HepG2 (cell line): ENCODE results near the gene IFT122.

Experiments used
- CTCF ChIP-seq: sonication (generic); formaldehyde crosslinking; IDR thresholded peaks from 2 replicates; pipeline ENCODE4 v1.5.0; 2020; ENCODE audit warnings: mild to moderate bottlenecking, missing genetic modification reagents, moderate library complexity
- EZH2 ChIP-seq: conservative IDR thresholded peaks from 2 replicates; pipeline ENCODE4 v1.6.1; 2012; ENCODE audit warnings: mild to moderate bottlenecking, low read depth, low read length, moderate library complexity
- ISL2 ChIP-seq: sonication (generic); formaldehyde crosslinking; IDR thresholded peaks from 2 replicates; pipeline ENCODE4 v1.5.0; 2020; ENCODE audit warnings: missing genetic modification reagents
- NR1H2 ChIP-seq: sonication (generic); formaldehyde crosslinking; IDR thresholded peaks from 2 replicates; pipeline ENCODE4 v1.8.1; 2022; ENCODE audit warnings: low read depth, missing genetic modification reagents, borderline replicate concordance
- SCMH1 ChIP-seq: sonication (generic); formaldehyde crosslinking; IDR thresholded peaks from 2 replicates; pipeline ENCODE4 v1.9.0; 2021; ENCODE audit warnings: missing genetic modification reagents, mild to moderate bottlenecking, borderline replicate concordance
- TCF12 ChIP-seq, 2 experiments: fragments of 450-650 bp in 1 of 2; sonication (generic) in 1 of 2; formaldehyde crosslinking in 1 of 2; IDR thresholded peaks; 2 replicates each; pipeline versions ENCODE4 v1.6.1 to v1.8.0; 2017 to 2022; ENCODE audit warnings: antibody characterized with exemption in 1 of 2, mild to moderate bottlenecking in 1 of 2, missing genetic modification reagents in 1 of 2, moderate library complexity in 1 of 2

GRCh38 chr3:129514563-129514962, 74.5 kb downstream of the IFT122 start:
- TF ChIP-seq EZH2: no peak
- no peak for TF ChIP-seq TCF12 (IDR thresholded peaks at IDR 0.05)
- no peak for TF ChIP-seq TCF12 (CRISPR knock-in tag; IDR thresholded peaks at IDR 0.05)
- TF ChIP-seq SCMH1: no peak
- TF ChIP-seq ISL2 (CRISPR knock-in tag): no peak
- TF ChIP-seq CTCF (CRISPR knock-in tag): no peak
- TF ChIP-seq NR1H2 (CRISPR knock-in tag): no peak
